ENCODE data around the gene GSE1.

GSE1 gene

GRCh38 chr16:85677383-85677967 lies 64.4 kb downstream of the GSE1 start:
- H3K4me3 ChIP-seq (ENCODE audit: low read length): no peak overlapping the region
- no peak for DNase-seq (ENCODE audit: low read depth)
- no peak for TF ChIP-seq CTCF (conservative IDR thresholded peaks at IDR 0.05; ENCODE audit: low read depth, low read length)

GRCh38 chr16:85678016-85678415 lies 64.9 kb downstream of the GSE1 start:
- no peak for TF ChIP-seq CTCF (conservative IDR thresholded peaks at IDR 0.05; ENCODE audit: low read depth, low read length)
- DNase-seq (ENCODE audit: low read depth): no peak

GRCh38 chr16:85678821-85679220 lies 65.7 kb downstream of the GSE1 start:
- no peak overlapping the region for H3K4me3 ChIP-seq (ENCODE audit: low read length)
- TF ChIP-seq CTCF (conservative IDR thresholded peaks at IDR 0.05; ENCODE audit: low read depth, low read length): no peak
- no peak for DNase-seq (ENCODE audit: low read depth)

More at GRCh38 chr16:85678016-85678415, 64.9 kb downstream of the GSE1 start:
- no peak overlapping the region for H3K4me3 ChIP-seq (ENCODE audit: low read length)

GRCh38 chr16:85679870-85680269 lies 66.7 kb downstream of the GSE1 start:
- no peak for TF ChIP-seq CTCF (conservative IDR thresholded peaks at IDR 0.05; ENCODE audit: low read depth, low read length)
- H3K4me3 ChIP-seq (ENCODE audit: low read length): no peak overlapping the region
- no peak for DNase-seq (ENCODE audit: low read depth)

DNA sequence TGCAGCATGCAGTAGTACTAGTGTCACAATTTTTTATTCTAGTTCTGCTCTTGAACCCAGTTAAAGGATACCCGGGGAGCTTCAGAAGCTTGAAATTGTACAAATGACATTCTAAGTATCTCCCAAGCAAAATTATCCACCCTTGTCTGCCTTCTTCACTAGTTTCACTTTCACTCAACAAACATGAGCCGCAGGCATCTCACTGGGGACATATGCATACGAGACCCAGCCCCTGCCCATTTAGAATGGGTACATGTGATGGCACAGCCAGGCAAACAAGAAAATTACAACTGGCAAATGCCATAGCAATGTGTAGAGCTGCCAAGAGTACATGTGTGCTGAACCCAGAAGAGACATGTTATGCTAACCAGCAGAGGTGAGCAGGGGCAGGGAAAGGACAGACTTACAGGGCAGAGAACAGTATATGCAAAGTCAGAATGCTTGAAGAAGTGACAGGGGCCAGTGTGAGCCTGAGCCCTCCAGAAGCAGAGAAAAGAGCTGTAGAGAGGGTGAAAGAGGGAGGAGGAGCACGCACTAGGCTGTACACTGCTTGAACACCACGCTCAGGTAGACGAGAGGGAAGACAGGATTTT lies 67.3 kb downstream of the GSE1 start:
- DNase-seq (ENCODE audit: low read depth): no peak
- no peak overlapping the region for H3K4me3 ChIP-seq (ENCODE audit: low read length)
- TF ChIP-seq CTCF (conservative IDR thresholded peaks at IDR 0.05; ENCODE audit: low read depth, low read length): no peak

GRCh38 chr16:85681255-85681654 lies 68.1 kb downstream of the GSE1 start:
- DNase-seq (ENCODE audit: low read depth): no peak
- no peak overlapping the region for H3K4me3 ChIP-seq (ENCODE audit: low read length)
- no peak for TF ChIP-seq CTCF (conservative IDR thresholded peaks at IDR 0.05; ENCODE audit: low read depth, low read length)

- no peak for TF ChIP-seq CTCF (conservative IDR thresholded peaks at IDR 0.05; ENCODE audit: low read depth, low read length)
- no peak overlapping the region for H3K4me3 ChIP-seq (ENCODE audit: low read length)
- DNase-seq (ENCODE audit: low read depth): no peak
Observed at GRCh38 chr16:85682516-85682915, 69.4 kb downstream of the GSE1 start.
